ENCODE data around the gene TRMT2A.

DNA sequence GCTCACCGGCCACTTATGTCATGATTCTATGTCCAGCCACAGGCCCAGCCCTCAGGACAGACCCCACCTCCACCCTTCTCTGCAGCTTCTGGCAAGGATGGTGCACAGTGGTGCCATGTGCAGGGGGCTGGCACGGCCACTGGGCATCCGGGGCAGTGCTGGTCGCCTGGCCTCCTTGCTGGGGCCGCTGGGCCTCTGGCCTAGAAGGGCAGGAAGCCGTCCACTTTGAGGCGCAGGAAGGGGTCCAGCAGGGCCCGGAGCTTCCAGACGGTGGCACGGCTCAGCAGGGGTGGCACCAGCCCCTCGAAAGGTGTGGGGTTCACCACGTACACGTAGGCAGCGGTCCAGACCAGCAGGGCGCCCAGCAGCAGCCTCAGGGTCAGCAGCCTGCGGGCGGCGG lies 31.4 kb upstream of the TRMT2A start:
- TF ChIP-seq, protein P1, sequence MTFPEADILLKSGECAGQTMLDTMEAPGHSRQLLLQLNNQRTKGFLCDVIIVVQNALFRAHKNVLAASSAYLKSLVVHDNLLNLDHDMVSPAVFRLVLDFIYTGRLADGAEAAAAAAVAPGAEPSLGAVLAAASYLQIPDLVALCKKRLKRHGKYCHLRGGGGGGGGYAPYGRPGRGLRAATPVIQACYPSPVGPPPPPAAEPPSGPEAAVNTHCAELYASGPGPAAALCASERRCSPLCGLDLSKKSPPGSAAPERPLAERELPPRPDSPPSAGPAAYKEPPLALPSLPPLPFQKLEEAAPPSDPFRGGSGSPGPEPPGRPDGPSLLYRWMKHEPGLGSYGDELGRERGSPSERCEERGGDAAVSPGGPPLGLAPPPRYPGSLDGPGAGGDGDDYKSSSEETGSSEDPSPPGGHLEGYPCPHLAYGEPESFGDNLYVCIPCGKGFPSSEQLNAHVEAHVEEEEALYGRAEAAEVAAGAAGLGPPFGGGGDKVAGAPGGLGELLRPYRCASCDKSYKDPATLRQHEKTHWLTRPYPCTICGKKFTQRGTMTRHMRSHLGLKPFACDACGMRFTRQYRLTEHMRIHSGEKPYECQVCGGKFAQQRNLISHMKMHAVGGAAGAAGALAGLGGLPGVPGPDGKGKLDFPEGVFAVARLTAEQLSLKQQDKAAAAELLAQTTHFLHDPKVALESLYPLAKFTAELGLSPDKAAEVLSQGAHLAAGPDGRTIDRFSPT (tag by site-specific recombination; IDR thresholded peaks at IDR 0.05), result no peak
- TF ChIP-seq ZNF133 (tag by site-specific recombination; IDR thresholded peaks at IDR 0.05) (no peak), ZNF324 (tag by site-specific recombination; IDR thresholded peaks at IDR 0.05) (no peak), BCL11B (tag by site-specific recombination; IDR thresholded peaks at IDR 0.05; ENCODE audit: low read depth) (no peak), ZNF624 (tag by site-specific recombination; IDR thresholded peaks at IDR 0.05) (no peak), ZNF350 (tag by site-specific recombination; IDR thresholded peaks at IDR 0.05) (no peak), TRIM28 (IDR thresholded peaks at IDR 0.05; ENCODE audit: borderline replicate concordance, low read length) (no peak), ZSCAN23 (tag by site-specific recombination; IDR thresholded peaks at IDR 0.05) (no peak), ZNF510 (tag by site-specific recombination; IDR thresholded peaks at IDR 0.05; ENCODE audit: insufficient replicate concordance) (no peak)
- TF ChIP-seq, protein P2, sequence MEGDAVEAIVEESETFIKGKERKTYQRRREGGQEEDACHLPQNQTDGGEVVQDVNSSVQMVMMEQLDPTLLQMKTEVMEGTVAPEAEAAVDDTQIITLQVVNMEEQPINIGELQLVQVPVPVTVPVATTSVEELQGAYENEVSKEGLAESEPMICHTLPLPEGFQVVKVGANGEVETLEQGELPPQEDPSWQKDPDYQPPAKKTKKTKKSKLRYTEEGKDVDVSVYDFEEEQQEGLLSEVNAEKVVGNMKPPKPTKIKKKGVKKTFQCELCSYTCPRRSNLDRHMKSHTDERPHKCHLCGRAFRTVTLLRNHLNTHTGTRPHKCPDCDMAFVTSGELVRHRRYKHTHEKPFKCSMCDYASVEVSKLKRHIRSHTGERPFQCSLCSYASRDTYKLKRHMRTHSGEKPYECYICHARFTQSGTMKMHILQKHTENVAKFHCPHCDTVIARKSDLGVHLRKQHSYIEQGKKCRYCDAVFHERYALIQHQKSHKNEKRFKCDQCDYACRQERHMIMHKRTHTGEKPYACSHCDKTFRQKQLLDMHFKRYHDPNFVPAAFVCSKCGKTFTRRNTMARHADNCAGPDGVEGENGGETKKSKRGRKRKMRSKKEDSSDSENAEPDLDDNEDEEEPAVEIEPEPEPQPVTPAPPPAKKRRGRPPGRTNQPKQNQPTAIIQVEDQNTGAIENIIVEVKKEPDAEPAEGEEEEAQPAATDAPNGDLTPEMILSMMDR (tag by site-specific recombination; IDR thresholded peaks at IDR 0.05), result no peak
- TF ChIP-seq, protein P3, sequence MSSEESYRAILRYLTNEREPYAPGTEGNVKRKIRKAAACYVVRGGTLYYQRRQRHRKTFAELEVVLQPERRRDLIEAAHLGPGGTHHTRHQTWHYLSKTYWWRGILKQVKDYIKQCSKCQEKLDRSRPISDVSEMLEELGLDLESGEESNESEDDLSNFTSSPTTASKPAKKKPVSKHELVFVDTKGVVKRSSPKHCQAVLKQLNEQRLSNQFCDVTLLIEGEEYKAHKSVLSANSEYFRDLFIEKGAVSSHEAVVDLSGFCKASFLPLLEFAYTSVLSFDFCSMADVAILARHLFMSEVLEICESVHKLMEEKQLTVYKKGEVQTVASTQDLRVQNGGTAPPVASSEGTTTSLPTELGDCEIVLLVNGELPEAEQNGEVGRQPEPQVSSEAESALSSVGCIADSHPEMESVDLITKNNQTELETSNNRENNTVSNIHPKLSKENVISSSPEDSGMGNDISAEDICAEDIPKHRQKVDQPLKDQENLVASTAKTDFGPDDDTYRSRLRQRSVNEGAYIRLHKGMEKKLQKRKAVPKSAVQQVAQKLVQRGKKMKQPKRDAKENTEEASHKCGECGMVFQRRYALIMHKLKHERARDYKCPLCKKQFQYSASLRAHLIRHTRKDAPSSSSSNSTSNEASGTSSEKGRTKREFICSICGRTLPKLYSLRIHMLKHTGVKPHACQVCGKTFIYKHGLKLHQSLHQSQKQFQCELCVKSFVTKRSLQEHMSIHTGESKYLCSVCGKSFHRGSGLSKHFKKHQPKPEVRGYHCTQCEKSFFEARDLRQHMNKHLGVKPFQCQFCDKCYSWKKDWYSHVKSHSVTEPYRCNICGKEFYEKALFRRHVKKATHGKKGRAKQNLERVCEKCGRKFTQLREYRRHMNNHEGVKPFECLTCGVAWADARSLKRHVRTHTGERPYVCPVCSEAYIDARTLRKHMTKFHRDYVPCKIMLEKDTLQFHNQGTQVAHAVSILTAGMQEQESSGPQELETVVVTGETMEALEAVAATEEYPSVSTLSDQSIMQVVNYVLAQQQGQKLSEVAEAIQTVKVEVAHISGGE (tag by site-specific recombination; conservative IDR thresholded peaks at IDR 0.05; ENCODE audit: low read depth), result no peak

Data from HEK293 (cell line).